Suprapubic skin (tissue), 4 donors: ENCODE data around the gene TMSB15A. TPM values are rescaled to one million over a fixed set of nuclear protein-coding genes. Genes with fewer than 3 reads are reported as not detected.
"Not testable (repeated sequence)": the region's sequence is repeated elsewhere in the genome, so short reads cannot be mapped to it uniquely, and the experiment has no call there.

Source experiments
- DNase-seq, 2 donors: peaks; one replicate each; pipeline ENCODE4 v3.0.0-alpha.2; 2019; ENCODE audit warnings: low spot score in 2 of 2
- H3K27ac ChIP-seq: fragments of 200-600 bp; sonication (generic); one replicate; pipeline ENCODE4 v1.5.1; 2019
- H3K27me3 ChIP-seq: fragments of 200-600 bp; sonication (generic); one replicate; pipeline ENCODE4 v1.5.1; 2019
- H3K36me3 ChIP-seq: fragments of 200-600 bp; sonication (generic); one replicate; pipeline ENCODE4 v1.5.1; 2019
- H3K4me1 ChIP-seq: fragments of 200-600 bp; sonication (generic); one replicate; pipeline ENCODE4 v1.5.1; 2019
- H3K4me3 ChIP-seq: fragments of 200-600 bp; sonication (generic); one replicate; pipeline ENCODE4 v1.5.1; 2019; ENCODE audit warnings: mild to moderate bottlenecking
- H3K9me3 ChIP-seq: fragments of 200-600 bp; sonication (generic); one replicate; pipeline ENCODE4 v1.5.1; 2019
- EP300 ChIP-seq: sonication (generic); formaldehyde crosslinking; IDR thresholded peaks from one replicate; pipeline ENCODE4 v1.6.1; 2017; ENCODE audit warnings: antibody characterized with exemption
- POLR2A ChIP-seq, 2 donors: fragments of 450-650 bp; IDR thresholded peaks; one replicate each; pipeline ENCODE4 v1.6.1; 2017; ENCODE audit warnings: antibody characterized with exemption in 2 of 2, mild to moderate bottlenecking in 2 of 2, moderate library complexity in 2 of 2
- POLR2AphosphoS5 ChIP-seq, 3 donors: sonication (generic); formaldehyde crosslinking; IDR thresholded peaks; one replicate each; pipeline ENCODE4 v1.6.1; 2017; ENCODE audit warnings: antibody characterized with exemption in 3 of 3
- WGBS: methylation state at CpG from one replicate; pipeline ENCODE4 v1.1.5; 2018; 5-methylcytosine and 5-hydroxymethylcytosine counted together
- total RNA-seq, 4 donors: library from RNA; depleted of rRNA; stranded (reverse); fragments of >200 nt; gene quantifications; one replicate each; pipeline ENCODE4 v1.1.0, GENCODE V29; 2016
- TF ChIP-seq, protein P1 (sequence below), 2 donors: fragments of 200-600 bp in 1 of 2; fragments of 450-650 bp in 1 of 2; sonication (generic) in 1 of 2; IDR thresholded peaks; one replicate each; pipeline ENCODE4 v1.5.1; 2016 to 2019; ENCODE audit warnings: antibody characterized with exemption in 2 of 2, mild to moderate bottlenecking in 1 of 2, moderate library complexity in 1 of 2

The TMSB15A gene
- total RNA-seq, 4 donors from 2014 or later = 2.4 TPM; not detected in 3

DNA sequence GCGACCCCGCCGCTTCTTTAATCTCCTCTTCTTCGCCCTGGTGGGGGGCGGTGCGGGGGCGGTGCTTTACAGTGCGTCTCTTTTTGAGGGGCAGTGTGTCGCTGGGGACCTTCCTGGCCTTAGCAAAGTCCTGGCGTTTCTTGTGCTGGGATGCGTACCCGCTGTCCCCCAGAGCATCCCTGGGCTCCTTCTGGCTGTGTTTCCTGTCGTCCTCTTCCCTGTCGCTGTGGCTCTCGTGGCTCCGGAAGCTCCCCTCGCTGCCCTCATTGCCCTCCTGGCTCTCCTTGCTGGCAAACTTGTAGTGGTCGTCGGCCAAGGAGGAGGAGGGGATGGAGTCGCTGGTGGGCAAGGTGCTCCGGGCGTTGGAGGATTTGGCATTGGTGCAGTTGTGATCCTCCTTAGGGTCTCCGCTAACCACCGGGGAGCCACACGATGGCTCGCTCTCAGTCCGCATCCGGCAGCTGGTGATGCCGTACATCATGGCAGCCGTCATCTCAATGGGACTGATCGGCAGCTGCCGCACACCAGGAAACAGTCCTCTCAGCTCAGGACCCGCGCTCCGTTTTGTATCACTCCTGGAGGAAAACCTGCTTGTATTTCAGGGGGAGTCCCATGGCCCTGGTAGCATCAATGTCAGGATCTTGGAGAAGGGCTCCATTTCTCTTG is 30.4 kb upstream of the TMSB15A start:
- WGBS = 55% methylated on average over 25 of the region's 35 CpGs
- H3K4me3 ChIP-seq = peak overlapping the region; percentile 26
- no peak for DNase-seq

DNA sequence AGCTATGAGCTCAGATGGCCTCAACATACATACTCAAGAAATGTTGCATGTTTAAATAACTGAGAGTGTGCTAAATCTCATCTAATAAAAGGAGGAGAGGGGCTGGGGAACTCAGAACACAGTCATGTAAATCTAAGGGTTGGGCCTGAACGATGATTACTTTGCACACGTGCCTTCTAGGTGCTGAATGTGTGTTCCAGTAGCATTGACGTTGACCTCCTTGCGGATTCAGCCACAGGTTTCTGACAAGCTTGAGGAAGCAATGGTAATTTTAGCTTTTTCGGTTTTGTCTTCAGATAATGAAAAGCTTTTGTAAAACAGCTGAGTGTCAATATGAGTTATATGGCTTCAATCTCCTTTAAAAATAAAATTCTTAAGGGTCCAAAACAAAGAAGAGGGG is 29.6 kb upstream of the TMSB15A start:
- 71% methylated on average over 5 of the region's 5 CpGs for WGBS
- H3K9me3 ChIP-seq, DNase-seq: not testable (repeated sequence)

More for the DNA sequence above, 30.4 kb upstream of the TMSB15A start:
- Histone ChIP-seq H3K4me1 (no peaks in the 10 kb centered on the region), H3K36me3 (no peaks in the 10 kb centered on the region), H3K9me3 (no peaks in the 10 kb centered on the region), H3K27ac (no peak overlapping the region), H3K27me3 (peaks cover 4% of the 10 kb centered on the region)
- TF ChIP-seq, protein P1, sequence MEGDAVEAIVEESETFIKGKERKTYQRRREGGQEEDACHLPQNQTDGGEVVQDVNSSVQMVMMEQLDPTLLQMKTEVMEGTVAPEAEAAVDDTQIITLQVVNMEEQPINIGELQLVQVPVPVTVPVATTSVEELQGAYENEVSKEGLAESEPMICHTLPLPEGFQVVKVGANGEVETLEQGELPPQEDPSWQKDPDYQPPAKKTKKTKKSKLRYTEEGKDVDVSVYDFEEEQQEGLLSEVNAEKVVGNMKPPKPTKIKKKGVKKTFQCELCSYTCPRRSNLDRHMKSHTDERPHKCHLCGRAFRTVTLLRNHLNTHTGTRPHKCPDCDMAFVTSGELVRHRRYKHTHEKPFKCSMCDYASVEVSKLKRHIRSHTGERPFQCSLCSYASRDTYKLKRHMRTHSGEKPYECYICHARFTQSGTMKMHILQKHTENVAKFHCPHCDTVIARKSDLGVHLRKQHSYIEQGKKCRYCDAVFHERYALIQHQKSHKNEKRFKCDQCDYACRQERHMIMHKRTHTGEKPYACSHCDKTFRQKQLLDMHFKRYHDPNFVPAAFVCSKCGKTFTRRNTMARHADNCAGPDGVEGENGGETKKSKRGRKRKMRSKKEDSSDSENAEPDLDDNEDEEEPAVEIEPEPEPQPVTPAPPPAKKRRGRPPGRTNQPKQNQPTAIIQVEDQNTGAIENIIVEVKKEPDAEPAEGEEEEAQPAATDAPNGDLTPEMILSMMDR (IDR thresholded peaks at IDR 0.05) = no peak
- TF ChIP-seq POLR2A (IDR thresholded peaks at IDR 0.05) (no peak), POLR2AphosphoS5 (IDR thresholded peaks at IDR 0.05) (no peak), EP300 (no peak)

DNA sequence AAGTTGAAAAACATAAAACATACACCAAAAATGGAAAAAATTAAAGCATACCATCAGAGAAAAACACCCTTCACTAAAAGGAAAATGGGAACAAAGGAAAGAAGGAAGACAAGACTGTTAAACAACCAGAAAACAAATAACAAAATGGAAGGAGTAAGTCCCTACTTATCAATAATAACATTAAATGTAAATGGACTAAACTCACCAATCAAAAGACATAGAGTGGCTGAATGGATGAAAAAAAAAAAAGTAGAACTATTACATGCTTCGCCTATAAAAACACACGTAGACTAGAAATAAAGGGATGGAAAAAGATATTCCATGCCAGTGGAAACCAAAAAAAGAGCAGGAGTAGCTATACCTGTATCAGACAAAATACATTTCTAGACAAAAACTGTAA is 19.4 kb upstream of the TMSB15A start:
- DNase-seq = no peak
- H3K4me1 ChIP-seq = no peaks in the 10 kb centered on the region
- no peaks in the 10 kb centered on the region for H3K9me3 ChIP-seq
- no peaks in the 10 kb centered on the region for H3K36me3 ChIP-seq
- no peak overlapping the region for H3K4me3 ChIP-seq
- H3K27me3 ChIP-seq = no peaks in the 10 kb centered on the region
- H3K27ac ChIP-seq = no peak overlapping the region
- WGBS = 67% methylated on average over 2 of the region's 2 CpGs
- TF ChIP-seq POLR2AphosphoS5 (IDR thresholded peaks at IDR 0.05) (no peak), POLR2A (IDR thresholded peaks at IDR 0.05) (no peak), EP300 (no peak)
- TF ChIP-seq, protein P1 (IDR thresholded peaks at IDR 0.05) = no peak

More for the DNA sequence above, 29.6 kb upstream of the TMSB15A start:
- not testable (repeated sequence) for H3K27ac ChIP-seq, H3K4me1 ChIP-seq, H3K27me3 ChIP-seq, H3K4me3 ChIP-seq, H3K36me3 ChIP-seq

DNA sequence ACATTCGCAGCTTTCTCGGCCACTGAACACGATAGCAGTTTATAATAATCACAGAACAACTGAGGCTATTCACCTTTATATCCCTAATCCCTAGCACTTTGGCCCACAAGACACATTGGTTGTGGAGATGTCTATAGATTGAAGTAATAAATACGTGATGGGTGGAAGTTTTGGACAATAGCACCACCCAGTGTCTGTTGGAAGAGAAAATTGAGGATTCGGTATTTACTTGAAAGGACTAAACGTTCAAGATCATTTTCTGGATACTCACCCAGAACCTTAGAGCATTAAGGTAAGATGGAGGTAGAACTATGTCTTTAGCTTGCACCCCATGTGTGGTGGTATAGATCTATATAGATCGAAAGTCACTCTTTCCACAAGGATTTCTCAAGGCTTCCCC is 787 bp upstream of the TMSB15A start:
- TF ChIP-seq POLR2AphosphoS5 (IDR thresholded peaks at IDR 0.05) (no peak), EP300 (no peak), POLR2A (IDR thresholded peaks at IDR 0.05) (no peak)
- TF ChIP-seq, protein P1 (IDR thresholded peaks at IDR 0.05) = no peak
- Histone ChIP-seq H3K27ac (no peak overlapping the region), H3K4me3 (no peak overlapping the region), H3K4me1 (peaks cover 7% of the 10 kb centered on the region), H3K36me3 (no peaks in the 10 kb centered on the region), H3K9me3 (no peaks in the 10 kb centered on the region), H3K27me3 (no peaks in the 10 kb centered on the region)
- no peak for DNase-seq
- 51% methylated on average over 7 of the region's 7 CpGs for WGBS

DNA sequence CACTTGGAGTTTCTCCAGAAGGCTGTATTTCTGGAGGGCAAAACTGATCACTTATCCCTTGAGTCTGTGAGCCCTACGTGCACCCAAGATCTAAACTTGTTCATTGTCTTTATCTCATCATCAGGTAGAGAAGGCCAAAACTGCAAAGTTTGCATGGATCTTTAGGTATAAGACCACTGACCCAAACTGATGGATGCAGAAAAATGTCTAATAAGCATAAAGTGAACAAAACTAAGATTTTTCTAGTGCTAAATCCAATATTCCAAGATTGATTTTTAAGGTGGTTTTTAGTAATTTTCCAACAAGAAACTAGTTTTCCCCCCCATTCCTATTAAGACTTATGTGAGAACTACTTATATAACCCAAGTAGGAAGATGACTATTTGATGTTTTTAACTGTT is 2.0 kb downstream of the TMSB15A start:
- TF ChIP-seq, protein P1 (IDR thresholded peaks at IDR 0.05) = no peak
- TF ChIP-seq POLR2AphosphoS5 (IDR thresholded peaks at IDR 0.05) = no peak
- TF ChIP-seq POLR2A (IDR thresholded peaks at IDR 0.05) = no peak
- 87% methylated on average over 1 of the region's 1 CpG for WGBS
- no peak overlapping the region for H3K27ac ChIP-seq

DNA sequence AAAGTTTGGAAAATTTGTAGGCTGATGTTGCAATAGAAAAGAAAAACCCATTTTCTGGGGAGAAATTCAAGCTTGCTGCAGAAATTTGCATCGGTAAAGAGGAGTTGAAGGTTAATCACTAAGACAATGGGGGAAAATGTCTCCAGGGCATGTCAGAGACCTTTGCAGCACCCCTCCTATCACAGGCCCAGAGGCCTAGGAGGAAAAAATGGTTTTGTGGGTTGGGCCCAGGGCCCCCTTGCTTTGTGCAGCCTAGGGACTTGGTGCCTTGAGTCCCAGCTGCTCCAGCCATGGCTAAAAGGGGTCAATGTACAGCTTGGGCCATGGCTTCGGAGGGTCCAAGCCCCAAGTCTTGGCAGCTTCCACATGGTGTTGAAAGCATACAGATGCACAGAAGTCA is 17.8 kb downstream of the TMSB15A start:
- Histone ChIP-seq H3K27ac (no peak overlapping the region), H3K9me3 (no peaks in the 10 kb centered on the region), H3K4me1 (no peaks in the 10 kb centered on the region), H3K27me3 (no peaks in the 10 kb centered on the region), H3K36me3 (no peaks in the 10 kb centered on the region), H3K4me3 (no peak overlapping the region)
- WGBS = 87% methylated on average over 2 of the region's 2 CpGs
- no peak for DNase-seq
- TF ChIP-seq, protein P1 (IDR thresholded peaks at IDR 0.05) = no peak
- TF ChIP-seq POLR2AphosphoS5 (IDR thresholded peaks at IDR 0.05) (no peak), POLR2A (IDR thresholded peaks at IDR 0.05) (no peak), EP300 (no peak)

More for the DNA sequence above, 2.0 kb downstream of the TMSB15A start:
- Histone ChIP-seq H3K4me3 (no peak overlapping the region), H3K27me3 (no peaks in the 10 kb centered on the region), H3K4me1 (peaks cover 7% of the 10 kb centered on the region), H3K9me3 (no peaks in the 10 kb centered on the region), H3K36me3 (no peaks in the 10 kb centered on the region)
- DNase-seq = no peak
